BLaER1 treated with 17β-estradiol and CSF1 and Interleukin-3, amounts not matched to agents 10 nM and 100 nM (cell line): ENCODE data around the gene TP53BP1.

ENCODE experiments used
- H3K27ac ChIP-seq, 11 experiments: shearing (Covaris generic); formaldehyde crosslinking; 2 replicates each; pipeline ENCODE4 v1.8.1; 2022
- H3K27me3 ChIP-seq, 11 experiments: shearing (Covaris generic); formaldehyde crosslinking; 2 replicates each; pipeline ENCODE4 v1.8.1; 2022
- H3K36me3 ChIP-seq, 11 experiments: shearing (Covaris generic); formaldehyde crosslinking; 2 replicates each; pipeline ENCODE4 v1.8.1; 2022
- H3K4me1 ChIP-seq, 10 experiments: shearing (Covaris generic); formaldehyde crosslinking; 2 replicates each; pipeline ENCODE4 v1.8.1; 2022
- H3K4me2 ChIP-seq, 11 experiments: shearing (Covaris generic); formaldehyde crosslinking; 2 replicates each; pipeline ENCODE4 v1.8.1; 2022
- H3K4me3 ChIP-seq, 10 experiments: shearing (Covaris generic); formaldehyde crosslinking; 2 replicates each; pipeline ENCODE4 v1.8.1; 2022
- H3K9ac ChIP-seq, 11 experiments: shearing (Covaris generic); formaldehyde crosslinking; 2 replicates each; pipeline ENCODE4 v1.8.1; 2022
- H3K9me3 ChIP-seq, 11 experiments: shearing (Covaris generic); formaldehyde crosslinking; replicated peaks in 1 of 11; 2 replicates each; pipeline ENCODE4 v1.8.1; 2022
- H4K20me1 ChIP-seq, 11 experiments: shearing (Covaris generic); formaldehyde crosslinking; 2 replicates each; pipeline ENCODE4 v1.8.1; 2022
- Cebpa-rat ChIP-seq, 11 experiments: shearing (Covaris generic); IDR thresholded peaks; 2 replicates each; pipeline ENCODE4 v1.8.1; 2022

TP53BP1 gene

DNA sequence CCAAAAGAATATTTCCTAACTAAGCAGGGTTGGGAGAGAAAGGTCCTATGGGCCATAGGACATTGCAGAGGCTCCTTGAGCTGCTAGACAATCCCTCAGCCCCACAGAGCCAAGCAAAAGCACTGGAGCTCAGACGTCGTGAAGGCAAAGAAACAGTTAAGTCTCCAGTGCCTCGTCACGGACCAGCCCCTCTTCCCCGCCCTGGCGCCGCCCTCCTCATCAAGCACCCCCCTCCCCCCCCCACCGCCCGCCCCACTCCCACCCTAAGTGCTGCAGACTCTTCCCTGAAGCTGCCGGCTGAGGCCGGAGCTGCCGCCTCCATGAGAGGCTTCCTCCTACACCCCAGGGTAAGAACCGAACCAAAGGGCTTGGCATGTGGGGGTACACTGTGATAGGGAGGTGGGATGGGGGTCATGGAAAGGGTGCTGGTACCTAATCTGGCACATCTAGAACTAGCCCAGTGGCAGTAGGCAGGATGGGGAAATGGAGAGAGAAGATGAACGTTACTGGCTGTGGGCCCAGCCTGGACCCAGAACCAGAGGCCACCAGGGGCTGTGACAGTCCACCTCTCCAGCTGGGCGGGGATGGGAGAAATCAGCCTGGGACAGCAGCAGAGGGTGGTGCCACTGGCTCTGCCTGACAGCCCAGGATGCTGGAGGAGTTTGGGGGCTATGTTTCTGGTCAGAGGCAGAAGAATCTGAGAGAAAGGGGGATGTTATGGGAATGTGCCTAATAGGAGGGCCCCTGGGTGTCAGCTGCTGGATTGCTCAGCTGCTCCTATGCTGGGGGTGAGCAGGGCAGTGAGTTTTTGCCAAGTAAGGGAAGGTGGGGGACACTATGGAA is 24.6 kb upstream of the TP53BP1 start, which contains the start of gene MAP1A:
Gene MAP1A (plus strand): TSS at position 255 of the 843 bp plus-strand sequence. CDS start 3,866 bp downstream, outside the sequence.
- Histone ChIP-seq H3K4me1 (peaks cover 73 to 84% (median 80%) of the 10 kb centered on the region in 10 experiments), H3K9me3 (peaks cover 0 to 16% (median 10%) of the 10 kb centered on the region in 11 experiments; a peak in 9 of 22 replicates), H3K9ac (peak within 1 kb of the TSS; percentile 52 to 91 (median 79); a peak in 21 of 22 replicates), H3K27ac (peak within 1 kb of the TSS in 10 of 11 experiments; percentile 32 to 96 (median 82); a peak in 19 of 22 replicates), H3K36me3 (peaks cover 12 to 25% (median 22%) of the 10 kb centered on the region in 11 experiments; a peak in 21 of 22 replicates), H4K20me1 (peaks cover 0 to 28% (median 0%) of the 10 kb centered on the region in 11 experiments; a peak in 2 of 22 replicates), H3K27me3 (no peaks in the 10 kb centered on the region), H3K4me2 (peak within 1 kb of the TSS; percentile 87 to 100 (median 99)), H3K4me3 (peak within 1 kb of the TSS; percentile 50 to 79 (median 72))
- TF ChIP-seq Cebpa-rat (IDR thresholded peaks at IDR 0.05), result no peak

- Histone ChIP-seq H3K27me3 (no peaks in the 10 kb centered on the region), H3K4me1 (peaks cover 73 to 91% (median 87%) of the 10 kb centered on the region in 10 experiments), H3K36me3 (peaks cover 6 to 18% (median 15%) of the 10 kb centered on the region in 11 experiments; a peak in 21 of 22 replicates), H3K4me2 (peak overlapping the region; percentile 86 to 100 (median 97)), H3K9ac (peak overlapping the region in 10 of 11 experiments; percentile 15 to 91 (median 75); a peak in 18 of 22 replicates), H3K9me3 (peaks cover 0 to 9% (median 4%) of the 10 kb centered on the region in 11 experiments; a peak in 8 of 22 replicates), H3K27ac (peak overlapping the region in 9 of 11 experiments; percentile 49 to 96 (median 74); a peak in 18 of 22 replicates), H3K4me3 (peak overlapping the region in 9 of 10 experiments; percentile 55 to 79 (median 73); a peak in 19 of 20 replicates), H4K20me1 (peaks cover 0 to 22% (median 0%) of the 10 kb centered on the region in 11 experiments; a peak in 2 of 22 replicates)
- TF ChIP-seq Cebpa-rat (IDR thresholded peaks at IDR 0.05), result no peak
Measured at GRCh38 chr15:43516801-43517353, 23.9 kb upstream of the TP53BP1 start.

- H4K20me1 ChIP-seq, result peaks cover 0 to 17% (median 0%) of the 10 kb centered on the region in 11 experiments; a peak in 4 of 22 replicates
- H3K4me3 ChIP-seq, result peak overlapping the region in 6 of 10 experiments; percentile 71 to 79 (median 76); a peak in 8 of 20 replicates
- H3K27me3 ChIP-seq, result no peaks in the 10 kb centered on the region
- peak overlapping the region; percentile 86 to 100 (median 97) for H3K4me2 ChIP-seq
- peak overlapping the region in 9 of 11 experiments; percentile 49 to 96 (median 74); a peak in 17 of 22 replicates for H3K27ac ChIP-seq
- peaks cover 0 to 11% (median 8%) of the 10 kb centered on the region in 11 experiments; a peak in 19 of 22 replicates for H3K36me3 ChIP-seq
- H3K9me3 ChIP-seq, result peaks cover 0 to 2% (median 0%) of the 10 kb centered on the region in 11 experiments; a peak in 3 of 22 replicates
- peaks cover 80 to 98% (median 93%) of the 10 kb centered on the region in 10 experiments for H3K4me1 ChIP-seq
- no peak for TF ChIP-seq Cebpa-rat (IDR thresholded peaks at IDR 0.05)
- peak overlapping the region in 6 of 11 experiments; percentile 70 to 91 (median 86); a peak in 11 of 22 replicates for H3K9ac ChIP-seq
Measured at GRCh38 chr15:43516185-43516584, 23.2 kb upstream of the TP53BP1 start.

DNA sequence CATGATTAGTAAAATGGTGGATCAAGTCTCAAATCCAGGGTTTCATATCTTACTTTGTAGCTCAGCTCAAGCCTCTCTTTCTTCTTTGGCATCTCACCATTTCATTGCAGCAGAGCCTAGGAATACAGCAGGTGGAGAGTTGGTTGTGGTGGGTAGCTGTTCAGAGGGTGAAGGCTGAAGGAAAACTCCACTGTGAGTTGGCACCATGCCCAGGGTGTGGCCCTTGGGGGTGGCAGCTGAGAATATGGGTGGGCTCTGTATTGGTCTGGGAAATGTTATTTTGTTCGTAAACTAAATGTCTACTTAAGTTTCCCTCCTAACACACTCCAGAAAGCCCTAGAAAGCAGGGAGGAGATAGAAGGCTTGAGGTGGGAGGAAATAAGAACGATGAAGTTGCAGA is 22.8 kb upstream of the TP53BP1 start:
- Histone ChIP-seq H3K9me3 (no peaks in the 10 kb centered on the region; a peak in 1 of 22 replicates), H3K4me1 (peaks cover 82 to 97% (median 93%) of the 10 kb centered on the region in 10 experiments), H3K27ac (peak overlapping the region in 7 of 11 experiments; percentile 62 to 96 (median 88); a peak in 11 of 22 replicates), H3K36me3 (peaks cover 0 to 7% (median 4%) of the 10 kb centered on the region in 11 experiments; a peak in 18 of 22 replicates), H3K9ac (peak overlapping the region in 5 of 11 experiments; percentile 80 to 91 (median 86); a peak in 9 of 22 replicates), H3K4me2 (peak overlapping the region; percentile 86 to 100 (median 97)), H3K27me3 (no peaks in the 10 kb centered on the region), H3K4me3 (peak overlapping the region in 5 of 10 experiments; percentile 71 to 79 (median 76); a peak in 4 of 20 replicates), H4K20me1 (peaks cover 0 to 16% (median 0%) of the 10 kb centered on the region in 11 experiments; a peak in 4 of 22 replicates)
- no peak for TF ChIP-seq Cebpa-rat (IDR thresholded peaks at IDR 0.05)

DNA sequence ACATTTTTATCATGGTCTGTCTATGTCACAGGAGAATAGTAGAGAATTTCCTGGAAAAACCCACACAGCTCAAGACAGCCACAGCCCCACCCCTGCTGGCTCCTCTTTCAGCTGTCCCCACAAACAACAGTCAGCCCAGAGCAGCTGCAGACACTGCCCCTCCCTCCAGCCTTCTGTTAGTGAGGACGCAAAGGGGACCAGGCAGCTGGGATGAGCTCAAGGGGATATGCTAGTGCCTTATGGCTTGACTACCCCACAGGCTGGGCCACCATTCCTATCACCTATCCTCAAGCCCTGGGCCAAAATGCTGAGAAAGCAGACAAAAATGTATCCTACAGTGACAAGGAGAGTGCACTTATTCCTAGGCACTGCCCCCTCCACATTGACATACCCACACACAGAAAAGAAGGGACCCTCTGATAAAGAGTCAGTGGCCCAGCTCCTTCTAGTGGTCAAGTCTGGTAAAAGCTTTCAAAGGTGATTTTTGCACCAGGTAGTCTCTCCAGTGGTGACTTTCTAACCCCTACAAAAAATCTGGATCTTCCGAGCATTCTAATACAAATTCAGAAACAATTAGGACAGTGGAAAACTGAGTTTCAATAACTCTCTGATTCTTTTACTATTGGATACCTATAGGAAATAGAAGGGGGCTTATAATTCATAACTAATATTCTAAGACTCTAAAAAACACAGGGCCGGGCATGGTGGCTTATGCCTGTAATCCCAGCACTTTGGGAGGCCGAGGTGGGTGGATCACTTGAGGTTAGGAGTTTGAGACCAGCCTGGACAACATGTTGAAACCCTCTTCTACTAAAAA is 21.5 kb upstream of the TP53BP1 start:
- peaks cover 0 to 6% (median 0%) of the 10 kb centered on the region in 11 experiments; a peak in 4 of 22 replicates for H4K20me1 ChIP-seq
- H3K27me3 ChIP-seq, result no peaks in the 10 kb centered on the region
- TF ChIP-seq Cebpa-rat (IDR thresholded peaks at IDR 0.05), result no peak
- H3K4me1 ChIP-seq, result peaks cover 74 to 89% (median 85%) of the 10 kb centered on the region in 10 experiments
- no peaks in the 10 kb centered on the region for H3K9me3 ChIP-seq
- peak overlapping the region; percentile 61 to 100 (median 96) for H3K4me2 ChIP-seq
- peak overlapping the region in 6 of 11 experiments; percentile 30 to 91 (median 50); a peak in 12 of 22 replicates for H3K9ac ChIP-seq
- H3K4me3 ChIP-seq, result peak overlapping the region in 4 of 10 experiments; percentile 5 to 26 (median 13); a peak in 2 of 20 replicates
- H3K36me3 ChIP-seq, result no peaks in the 10 kb centered on the region
- peak overlapping the region in 9 of 11 experiments; percentile 1 to 94 (median 42); a peak in 15 of 22 replicates for H3K27ac ChIP-seq

DNA sequence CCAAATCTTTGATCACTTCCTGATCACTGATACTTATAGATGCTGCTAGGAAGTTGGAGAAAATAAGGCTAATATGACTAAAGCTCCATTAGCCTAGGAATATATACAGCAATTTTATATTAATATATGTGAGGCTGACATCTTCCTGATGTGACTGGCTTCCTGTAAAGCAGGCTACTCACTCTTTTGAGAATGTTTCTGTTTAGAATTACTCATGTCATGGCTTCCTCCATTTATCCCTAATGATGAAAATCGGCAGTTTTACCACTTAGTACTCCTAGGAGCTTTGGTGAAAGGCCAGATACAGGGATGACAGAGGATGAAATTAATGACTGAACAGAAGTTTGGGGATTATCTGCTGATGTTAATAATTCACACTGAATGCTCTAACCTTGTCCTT is 20.6 kb upstream of the TP53BP1 start:
- Histone ChIP-seq H3K27me3 (no peaks in the 10 kb centered on the region), H3K4me1 (peaks cover 74 to 89% (median 85%) of the 10 kb centered on the region in 10 experiments), H3K4me3 (peak overlapping the region in 1 of 10 experiments; percentile 12; a peak in 1 of 20 replicates), H3K27ac (peak overlapping the region in 8 of 11 experiments; percentile 1 to 94 (median 32); a peak in 14 of 22 replicates), H3K4me2 (peak overlapping the region; percentile 61 to 100 (median 96)), H3K9ac (peak overlapping the region in 5 of 11 experiments; percentile 30 to 91 (median 46); a peak in 6 of 22 replicates), H3K9me3 (no peaks in the 10 kb centered on the region), H4K20me1 (peaks cover 0 to 6% (median 0%) of the 10 kb centered on the region in 11 experiments; a peak in 3 of 22 replicates), H3K36me3 (no peaks in the 10 kb centered on the region)
- no peak for TF ChIP-seq Cebpa-rat (IDR thresholded peaks at IDR 0.05)
